Renal pelvis (tissue), 12 donors: ENCODE data around the gene SLFN5. TPM values are rescaled to one million over a fixed set of nuclear protein-coding genes. Genes with fewer than 3 reads are reported as not detected.
"Not testable (repeated sequence)": the region's sequence is repeated elsewhere in the genome, so short reads cannot be mapped to it uniquely, and the experiment has no call there.

Experiments used
- DNase-seq: peaks from one replicate; pipeline ENCODE4 v3.0.0-alpha.2; 2013
- long read RNA-seq, 16 experiments: transcript quantifications; one replicate each; lab custom pipeline, GENCODE V29; 2026
- polyA plus RNA-seq, 3 donors: library from polyadenylated mRNA; unstranded; fragments of 120-200 nt; gene quantifications; one replicate each; pipeline ENCODE4 v1.2.1, GENCODE V29; 2013; ENCODE audit not compliant: insufficient read length in 3 of 3

SLFN5 gene
- 10 to 100 TPM; 11.1 to 17.0 (median 15.3) TPM for polyA plus RNA-seq
- long read RNA-seq, donor 1, full-length matches to known transcripts: 1 of 1 reads
- long read RNA-seq, donor 1, partial matches to known transcripts: 0 of 1 reads
- long read RNA-seq, donor 1, other reads (novel, unspliced or antisense): 0 of 1 reads
- long read RNA-seq, donor 2, full-length matches to known transcripts: 3 of 3 reads
- long read RNA-seq, donor 2, partial matches to known transcripts: 0 of 3 reads
- long read RNA-seq, donor 2, other reads (novel, unspliced or antisense): 0 of 3 reads
- long read RNA-seq, donor 3, full-length matches to known transcripts: 7 of 7 reads
- long read RNA-seq, donor 3, partial matches to known transcripts: 0 of 7 reads
- long read RNA-seq, donor 3, other reads (novel, unspliced or antisense): 0 of 7 reads
- long read RNA-seq, donor 4: 0 reads
- long read RNA-seq, donor 5: 0 reads
- long read RNA-seq, donor 6, full-length matches to known transcripts: 4 of 4 reads
- long read RNA-seq, donor 6, partial matches to known transcripts: 0 of 4 reads
- long read RNA-seq, donor 6, other reads (novel, unspliced or antisense): 0 of 4 reads
- long read RNA-seq, donor 7, full-length matches to known transcripts: 1 of 12 reads
- long read RNA-seq, donor 7, partial matches to known transcripts: 11 of 12 reads
- long read RNA-seq, donor 7, other reads (novel, unspliced or antisense): 0 of 12 reads
- long read RNA-seq, donor 8, full-length matches to known transcripts: 4 of 4 reads
- long read RNA-seq, donor 8, partial matches to known transcripts: 0 of 4 reads
- long read RNA-seq, donor 8, other reads (novel, unspliced or antisense): 0 of 4 reads
- long read RNA-seq, donor 9, full-length matches to known transcripts: 4 of 4 reads
- long read RNA-seq, donor 9, partial matches to known transcripts: 0 of 4 reads
- long read RNA-seq, donor 9, other reads (novel, unspliced or antisense): 0 of 4 reads
- long read RNA-seq, donor 10, full-length matches to known transcripts: 3 of 3 reads
- long read RNA-seq, donor 10, partial matches to known transcripts: 0 of 3 reads
- long read RNA-seq, donor 10, other reads (novel, unspliced or antisense): 0 of 3 reads
- long read RNA-seq, donor 11, full-length matches to known transcripts: 2 of 2 reads
- long read RNA-seq, donor 11, partial matches to known transcripts: 0 of 2 reads
- long read RNA-seq, donor 11, other reads (novel, unspliced or antisense): 0 of 2 reads
- long read RNA-seq, donor 12, full-length matches to known transcripts: 5 of 5 reads
- long read RNA-seq, donor 12, partial matches to known transcripts: 0 of 5 reads
- long read RNA-seq, donor 12, other reads (novel, unspliced or antisense): 0 of 5 reads
- long read RNA-seq, donor 13, partial matches to known transcripts: 0 of 2 reads
- long read RNA-seq, donor 13, other reads (novel, unspliced or antisense): 0 of 2 reads
- long read RNA-seq, donor 14: 0 reads
- long read RNA-seq, donor 15: 0 reads
- long read RNA-seq, donor 16, full-length matches to known transcripts: 3 of 9 reads
- long read RNA-seq, donor 16, partial matches to known transcripts: 6 of 9 reads
- long read RNA-seq, donor 16, other reads (novel, unspliced or antisense): 0 of 9 reads

DNA sequence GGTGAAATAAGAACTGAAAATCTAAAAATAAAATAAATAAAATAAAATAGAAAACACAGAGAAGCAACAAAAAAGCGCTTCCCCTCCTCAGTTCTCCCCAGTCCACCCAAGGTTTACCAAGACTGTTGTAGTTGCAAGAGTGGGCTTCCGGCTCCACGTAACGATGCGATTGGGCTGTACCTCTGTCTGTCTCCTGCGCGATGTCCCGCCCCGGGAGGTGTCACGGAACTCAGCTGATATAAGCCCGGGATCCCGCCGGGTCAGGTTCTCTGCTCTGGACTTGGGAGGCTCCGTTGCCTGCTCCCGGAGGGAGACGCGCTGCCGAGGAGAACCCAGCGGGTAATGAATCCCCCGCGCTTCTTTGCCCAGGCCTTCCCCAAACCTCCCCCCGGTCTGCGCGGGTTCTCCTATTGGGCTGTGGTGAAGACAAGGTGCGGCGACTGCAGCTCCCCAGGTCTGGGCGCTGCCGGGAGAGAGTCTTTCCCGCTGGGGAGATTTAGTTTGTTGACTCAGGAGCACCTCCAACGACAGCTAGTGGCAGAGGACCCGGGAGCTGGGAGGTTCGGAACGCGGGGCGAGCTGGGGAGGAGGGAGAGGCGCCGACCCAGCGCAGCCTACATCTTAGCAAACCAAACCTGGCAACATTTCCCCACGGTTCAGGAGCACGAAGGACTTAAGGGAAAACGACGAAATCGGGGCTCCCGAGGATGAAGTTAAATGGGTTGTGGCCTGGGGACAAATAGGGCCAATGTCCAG, at the start of gene SLFN5:
Gene SLFN5 (plus strand): TSS at position 268 of the 756 bp plus-strand sequence. CDS start 15,619 bp downstream, outside the sequence.
- peak; percentile 89 for DNase-seq

- DNase-seq: not testable (repeated sequence)
Observed at GRCh38 chr17:35194001-35194400, 48.9 kb upstream of the SLFN5 start, which contains the start of gene SLC35G3. SLC35G3 (minus strand) TSS chr17:35194393; CDS start chr17:35194307, 86 bp downstream.

- DNase-seq: not testable (repeated sequence)
Observed at GRCh38 chr17:35195062-35195461, 47.8 kb upstream of the SLFN5 start.

- DNase-seq: not testable (repeated sequence)
Observed at GRCh38 chr17:35202582-35202981, 40.3 kb upstream of the SLFN5 start.

DNA sequence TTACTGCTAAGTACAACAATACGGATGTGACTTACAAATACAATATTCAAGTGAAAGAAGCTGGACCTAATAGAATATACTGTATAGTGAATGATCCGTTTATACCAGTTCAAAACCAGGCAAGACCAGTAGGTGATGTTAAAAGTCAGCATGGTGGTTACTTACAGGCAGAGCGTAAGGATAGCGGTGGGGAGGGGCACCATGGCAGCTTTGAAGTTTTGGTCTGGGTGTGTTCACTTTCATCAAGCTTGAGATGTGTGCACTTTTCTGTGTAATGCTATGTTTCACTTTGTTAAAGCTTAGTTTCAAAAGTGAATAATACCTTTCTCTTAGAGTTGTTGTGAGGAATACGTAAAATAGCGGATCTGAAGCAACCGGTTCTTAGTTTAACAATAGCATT, 32.1 kb upstream of the SLFN5 start:
- DNase-seq: no peak

- DNase-seq: no peak
Observed at GRCh38 chr17:35212668-35213067, 30.2 kb upstream of the SLFN5 start.

DNA sequence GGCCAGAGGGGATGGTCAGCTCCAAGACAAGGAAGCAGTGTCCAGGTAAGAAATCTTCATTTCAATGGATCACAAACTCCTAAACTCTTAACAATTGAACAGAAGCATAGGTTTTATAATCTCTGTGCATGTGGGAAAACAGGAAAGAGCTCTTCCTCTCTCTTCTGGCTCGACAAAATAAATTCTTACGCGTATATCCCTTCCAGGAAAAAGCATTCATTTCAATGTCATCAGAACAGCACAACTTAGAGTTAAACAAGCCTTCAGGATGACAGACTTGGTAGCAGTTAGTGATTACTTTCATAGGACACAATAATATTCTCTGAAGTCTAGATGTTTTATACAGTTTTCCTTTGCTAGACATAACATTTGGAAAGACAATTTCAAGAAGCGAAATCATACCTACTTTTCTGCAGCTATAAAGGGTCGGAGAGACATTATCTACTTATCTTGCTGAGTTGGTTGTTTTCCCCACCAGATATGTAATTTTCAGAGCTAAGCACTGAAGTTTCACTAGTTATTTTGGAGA, 29.4 kb upstream of the SLFN5 start:
- no peak for DNase-seq

DNA sequence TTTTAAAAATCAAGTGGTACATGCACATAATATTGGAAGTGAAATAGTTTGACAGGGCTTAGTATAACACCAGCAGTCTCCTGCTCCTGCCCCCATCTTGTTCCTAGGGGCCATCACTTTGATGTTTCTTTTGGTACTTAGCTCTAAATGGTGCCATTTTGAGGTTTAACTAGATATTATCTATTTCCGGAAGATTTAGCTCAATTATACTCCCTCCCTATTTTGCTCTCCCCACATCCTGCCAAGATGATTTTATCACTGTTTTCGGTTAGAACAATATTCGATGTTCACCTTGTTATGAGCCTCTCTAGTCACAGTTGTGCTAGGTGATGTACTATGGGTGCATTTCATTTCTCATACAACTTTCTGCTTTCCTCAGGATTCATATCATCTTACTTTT, 28.7 kb upstream of the SLFN5 start:
- DNase-seq: no peak

GRCh38 chr17:35214631-35215273, 28.1 kb upstream of the SLFN5 start:
- DNase-seq: no peak

DNA sequence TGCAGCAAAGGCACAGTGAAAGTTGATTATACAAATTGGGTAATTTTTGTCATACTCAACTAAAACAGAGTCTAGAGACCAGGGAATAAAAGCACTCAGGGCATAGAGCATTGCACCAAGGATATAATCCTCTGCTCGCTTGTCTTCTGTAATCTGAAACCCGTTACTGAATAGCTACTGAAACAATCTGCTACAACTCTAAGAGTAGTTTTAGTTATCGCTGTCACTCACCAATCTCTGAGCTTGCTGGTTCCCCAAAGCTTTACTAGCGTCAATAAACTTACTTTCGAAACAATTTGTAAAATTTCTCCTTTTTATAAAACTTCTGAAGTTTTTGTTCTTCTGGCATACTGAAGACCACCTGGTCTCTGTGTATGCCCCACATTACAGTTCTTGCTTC, 25.8 kb upstream of the SLFN5 start:
- DNase-seq: no peak

DNA sequence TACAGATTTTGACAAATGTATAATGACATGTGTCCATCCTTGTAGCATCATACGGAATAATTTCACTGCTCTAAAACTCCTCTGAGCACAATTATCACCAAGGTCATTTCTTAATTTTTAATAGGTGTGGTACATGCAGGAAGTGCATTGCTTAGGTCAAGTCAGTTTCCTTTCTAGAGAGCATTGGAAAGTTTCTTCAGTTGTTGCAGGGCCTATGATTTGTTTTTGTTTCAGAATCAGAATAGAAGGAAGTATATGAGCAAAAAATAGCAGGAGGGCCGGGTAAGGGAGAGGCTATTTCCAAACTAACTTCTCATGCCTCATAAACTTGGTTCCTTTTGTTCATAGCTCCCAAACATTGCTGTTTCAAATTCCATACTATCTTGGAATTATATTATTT, 24.0 kb upstream of the SLFN5 start:
- no peak for DNase-seq

- DNase-seq: no peak
Observed at GRCh38 chr17:35222452-35222851, 20.4 kb upstream of the SLFN5 start.

DNA sequence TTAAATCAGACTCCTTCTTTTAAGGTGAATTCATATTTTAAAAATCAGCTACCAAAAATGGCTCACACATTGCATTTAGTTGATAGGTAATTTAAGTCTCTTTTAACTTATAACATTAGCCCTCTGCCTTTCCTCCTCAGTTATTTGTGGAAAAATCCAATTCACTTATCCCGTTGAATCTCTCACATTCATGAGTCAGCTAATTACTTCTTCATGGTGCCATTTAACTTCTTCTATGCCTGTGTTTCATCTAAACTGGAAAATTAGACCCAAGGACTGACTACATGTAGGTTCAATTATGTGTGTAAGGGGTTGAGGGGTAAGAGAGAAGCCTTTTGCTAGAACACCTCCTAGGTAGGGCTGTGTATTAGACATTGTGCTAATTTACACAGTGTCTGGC, 18.4 kb upstream of the SLFN5 start:
- DNase-seq: no peak

GRCh38 chr17:35227546-35227945, 15.3 kb upstream of the SLFN5 start:
- no peak for DNase-seq

GRCh38 chr17:35229638-35230037, 13.2 kb upstream of the SLFN5 start:
- no peak for DNase-seq

DNA sequence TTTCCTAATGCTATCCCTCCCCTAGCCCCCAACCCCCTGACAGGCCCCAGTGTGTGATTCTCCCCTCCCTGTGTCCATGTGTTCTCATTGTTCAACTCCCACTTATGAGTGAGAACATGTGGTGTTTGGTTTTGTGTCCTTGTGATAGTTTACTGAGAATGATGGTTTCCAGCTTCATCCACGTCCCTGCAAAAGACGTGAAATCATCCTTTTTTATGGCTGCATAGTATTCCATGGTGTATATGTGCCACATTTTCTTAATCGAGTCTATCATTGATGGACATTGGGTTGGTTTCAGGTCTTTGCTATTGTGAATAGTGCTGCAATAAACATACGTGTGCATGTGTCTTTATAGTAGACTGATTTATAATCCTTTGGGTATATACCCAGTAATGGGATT, 8.6 kb upstream of the SLFN5 start:
- DNase-seq: not testable (repeated sequence)

- DNase-seq: no peak
Observed at GRCh38 chr17:35235289-35235688, 7.6 kb upstream of the SLFN5 start.

GRCh38 chr17:35235917-35236316, 7.0 kb upstream of the SLFN5 start:
- DNase-seq: no peak

GRCh38 chr17:35236821-35237220, 6.1 kb upstream of the SLFN5 start:
- DNase-seq: no peak

DNA sequence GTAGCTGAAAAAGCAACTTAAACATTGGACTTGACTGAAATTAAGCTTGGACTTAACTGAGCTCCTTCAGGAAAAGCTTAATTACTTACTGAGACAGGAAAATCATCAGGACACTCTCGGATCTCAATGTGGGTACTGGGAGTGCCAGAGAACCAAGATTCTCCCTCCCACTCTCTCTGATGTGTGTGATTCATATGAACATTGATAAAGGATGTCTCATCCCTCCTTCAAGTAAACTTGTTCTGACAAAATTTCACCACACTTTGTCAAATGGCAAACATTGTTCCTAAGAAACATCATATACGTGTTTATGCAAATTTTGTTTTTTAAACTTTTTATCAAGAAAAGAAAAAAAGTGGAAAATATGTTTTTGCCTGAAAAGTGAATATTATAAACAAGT, 4.1 kb upstream of the SLFN5 start:
- DNase-seq: no peak
